Suprapubic skin (tissue), 4 donors: ENCODE measurements around the gene KTN1. TPM values are rescaled to one million over a fixed set of nuclear protein-coding genes. Genes with fewer than 3 reads are reported as not detected.

ENCODE experiments used
- DNase-seq, 2 donors: peaks; one replicate each; pipeline ENCODE4 v3.0.0-alpha.2; 2019; ENCODE audit warnings: low spot score in 2 of 2
- H3K27ac ChIP-seq: fragments of 200-600 bp; sonication (generic); one replicate; pipeline ENCODE4 v1.5.1; 2019
- H3K27me3 ChIP-seq: fragments of 200-600 bp; sonication (generic); one replicate; pipeline ENCODE4 v1.5.1; 2019
- H3K36me3 ChIP-seq: fragments of 200-600 bp; sonication (generic); one replicate; pipeline ENCODE4 v1.5.1; 2019
- H3K4me1 ChIP-seq: fragments of 200-600 bp; sonication (generic); one replicate; pipeline ENCODE4 v1.5.1; 2019
- H3K4me3 ChIP-seq: fragments of 200-600 bp; sonication (generic); one replicate; pipeline ENCODE4 v1.5.1; 2019; ENCODE audit warnings: mild to moderate bottlenecking
- H3K9me3 ChIP-seq: fragments of 200-600 bp; sonication (generic); one replicate; pipeline ENCODE4 v1.5.1; 2019
- EP300 ChIP-seq: sonication (generic); formaldehyde crosslinking; IDR thresholded peaks from one replicate; pipeline ENCODE4 v1.6.1; 2017; ENCODE audit warnings: antibody characterized with exemption
- POLR2A ChIP-seq, 2 donors: fragments of 450-650 bp; IDR thresholded peaks; one replicate each; pipeline ENCODE4 v1.6.1; 2017; ENCODE audit warnings: antibody characterized with exemption in 2 of 2, mild to moderate bottlenecking in 2 of 2, moderate library complexity in 2 of 2
- POLR2AphosphoS5 ChIP-seq, 3 donors: sonication (generic); formaldehyde crosslinking; IDR thresholded peaks; one replicate each; pipeline ENCODE4 v1.6.1; 2017; ENCODE audit warnings: antibody characterized with exemption in 3 of 3
- WGBS: methylation state at CpG from one replicate; pipeline ENCODE4 v1.1.5; 2018; 5-methylcytosine and 5-hydroxymethylcytosine counted together
- total RNA-seq, 4 donors: library from RNA; depleted of rRNA; stranded (reverse); fragments of >200 nt; gene quantifications; one replicate each; pipeline ENCODE4 v1.1.0, GENCODE V29; 2016
- TF ChIP-seq, protein P1 (sequence below), 2 donors: fragments of 200-600 bp in 1 of 2; fragments of 450-650 bp in 1 of 2; sonication (generic) in 1 of 2; IDR thresholded peaks; one replicate each; pipeline ENCODE4 v1.5.1; 2016 to 2019; ENCODE audit warnings: antibody characterized with exemption in 2 of 2, mild to moderate bottlenecking in 1 of 2, moderate library complexity in 1 of 2

The KTN1 gene
- total RNA-seq, 4 donors from 2014 or later, result 89.7 to 147 (median 114) TPM

DNA sequence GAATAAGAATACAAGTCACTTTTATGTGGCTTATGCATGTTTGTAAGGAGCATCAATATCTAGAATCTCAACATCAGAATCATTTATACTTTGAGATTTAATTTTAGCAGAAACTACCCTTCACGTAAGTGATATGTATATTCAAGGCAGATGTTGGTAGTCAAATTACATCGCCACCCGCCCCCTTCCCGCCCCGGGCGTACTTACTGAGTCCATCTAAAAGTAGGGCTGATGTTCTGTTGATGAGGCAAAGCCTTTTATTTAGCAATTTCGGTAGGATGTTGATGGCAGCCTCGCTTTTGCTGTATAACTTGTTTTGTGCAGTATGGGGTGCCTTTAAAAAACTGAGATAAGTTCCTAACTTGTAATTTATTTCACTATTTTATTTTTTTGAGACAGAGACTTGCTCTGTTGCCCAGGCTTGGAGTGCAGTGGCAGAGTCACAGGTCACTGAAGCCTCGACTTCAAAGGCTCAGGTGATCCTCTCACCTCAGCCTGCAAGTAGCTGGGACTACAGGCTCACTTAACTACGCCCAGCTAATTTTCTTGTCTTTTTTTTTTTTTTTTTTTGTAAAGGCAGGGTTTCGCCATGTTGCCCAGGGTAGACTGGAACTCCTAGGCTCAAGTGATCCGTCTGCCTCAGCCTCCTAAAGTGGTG, 30.8 kb downstream of the KTN1 start:
- no peaks in the 10 kb centered on the region for H3K9me3 ChIP-seq
- H3K4me3 ChIP-seq, result no peak overlapping the region
- no peak overlapping the region for H3K27ac ChIP-seq
- H3K4me1 ChIP-seq, result peaks cover 17% of the 10 kb centered on the region
- H3K27me3 ChIP-seq, result no peaks in the 10 kb centered on the region
- WGBS, result 77% methylated on average over 12 of the region's 12 CpGs
- TF ChIP-seq POLR2AphosphoS5 (IDR thresholded peaks at IDR 0.05), result no peak
- TF ChIP-seq POLR2A (IDR thresholded peaks at IDR 0.05), result no peak
- no peak for TF ChIP-seq EP300
- TF ChIP-seq, protein P1, sequence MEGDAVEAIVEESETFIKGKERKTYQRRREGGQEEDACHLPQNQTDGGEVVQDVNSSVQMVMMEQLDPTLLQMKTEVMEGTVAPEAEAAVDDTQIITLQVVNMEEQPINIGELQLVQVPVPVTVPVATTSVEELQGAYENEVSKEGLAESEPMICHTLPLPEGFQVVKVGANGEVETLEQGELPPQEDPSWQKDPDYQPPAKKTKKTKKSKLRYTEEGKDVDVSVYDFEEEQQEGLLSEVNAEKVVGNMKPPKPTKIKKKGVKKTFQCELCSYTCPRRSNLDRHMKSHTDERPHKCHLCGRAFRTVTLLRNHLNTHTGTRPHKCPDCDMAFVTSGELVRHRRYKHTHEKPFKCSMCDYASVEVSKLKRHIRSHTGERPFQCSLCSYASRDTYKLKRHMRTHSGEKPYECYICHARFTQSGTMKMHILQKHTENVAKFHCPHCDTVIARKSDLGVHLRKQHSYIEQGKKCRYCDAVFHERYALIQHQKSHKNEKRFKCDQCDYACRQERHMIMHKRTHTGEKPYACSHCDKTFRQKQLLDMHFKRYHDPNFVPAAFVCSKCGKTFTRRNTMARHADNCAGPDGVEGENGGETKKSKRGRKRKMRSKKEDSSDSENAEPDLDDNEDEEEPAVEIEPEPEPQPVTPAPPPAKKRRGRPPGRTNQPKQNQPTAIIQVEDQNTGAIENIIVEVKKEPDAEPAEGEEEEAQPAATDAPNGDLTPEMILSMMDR (IDR thresholded peaks at IDR 0.05), result no peak
- no peak for DNase-seq
- H3K36me3 ChIP-seq, result peaks cover 18% of the 10 kb centered on the region

DNA sequence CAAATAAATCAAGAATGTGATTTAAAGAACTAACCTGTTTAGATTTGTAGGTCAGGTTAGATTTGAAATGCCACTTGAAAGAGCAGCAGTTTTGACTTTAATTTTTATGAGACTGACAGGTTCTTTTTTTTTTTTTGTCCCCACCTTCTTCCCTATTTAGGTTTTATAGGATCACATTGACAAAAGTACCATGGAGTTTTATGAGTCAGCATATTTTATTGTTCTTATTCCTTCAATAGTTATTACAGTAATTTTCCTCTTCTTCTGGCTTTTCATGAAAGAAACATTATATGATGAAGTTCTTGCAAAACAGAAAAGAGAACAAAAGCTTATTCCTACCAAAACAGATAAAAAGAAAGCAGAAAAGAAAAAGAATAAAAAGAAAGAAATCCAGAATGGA, 31.9 kb downstream of the KTN1 start:
- no peak overlapping the region for H3K4me3 ChIP-seq
- H3K36me3 ChIP-seq, result peaks cover 22% of the 10 kb centered on the region
- no peaks in the 10 kb centered on the region for H3K9me3 ChIP-seq
- H3K27ac ChIP-seq, result no peak overlapping the region
- H3K27me3 ChIP-seq, result no peaks in the 10 kb centered on the region
- TF ChIP-seq POLR2AphosphoS5 (IDR thresholded peaks at IDR 0.05), result no peak
- no peak for TF ChIP-seq EP300
- TF ChIP-seq POLR2A (IDR thresholded peaks at IDR 0.05), result no peak
- TF ChIP-seq, protein P1 (IDR thresholded peaks at IDR 0.05), result no peak
- no peak for DNase-seq
- peaks cover 12% of the 10 kb centered on the region for H3K4me1 ChIP-seq

DNA sequence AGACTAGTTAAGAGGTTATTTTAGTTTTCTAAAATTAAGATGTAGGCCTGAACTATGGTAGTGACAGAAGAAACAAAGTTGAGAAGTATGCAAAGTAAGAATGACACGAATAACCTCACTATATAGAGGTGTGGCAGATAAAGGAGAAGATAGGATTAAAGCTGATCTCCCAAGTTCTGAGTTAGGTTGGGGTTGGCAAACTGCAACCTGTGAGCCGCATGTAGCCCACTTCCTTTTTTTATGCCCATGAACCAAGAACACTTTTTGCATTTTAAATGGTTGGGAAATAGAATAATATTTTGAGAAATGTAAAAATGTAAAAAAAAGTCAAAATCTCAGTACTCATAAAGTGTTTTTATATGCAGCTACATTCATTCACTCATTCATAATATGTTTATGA, 34.3 kb downstream of the KTN1 start:
- DNase-seq, result no peak
- H3K36me3 ChIP-seq, result peaks cover 42% of the 10 kb centered on the region
- no peaks in the 10 kb centered on the region for H3K9me3 ChIP-seq
- 90% methylated on average over 2 of the region's 2 CpGs for WGBS
- H3K27me3 ChIP-seq, result no peaks in the 10 kb centered on the region
- no peak overlapping the region for H3K4me3 ChIP-seq
- H3K4me1 ChIP-seq, result peaks cover 11% of the 10 kb centered on the region
- H3K27ac ChIP-seq, result no peak overlapping the region
- TF ChIP-seq POLR2AphosphoS5 (IDR thresholded peaks at IDR 0.05) (no peak), EP300 (no peak), POLR2A (IDR thresholded peaks at IDR 0.05) (no peak)
- TF ChIP-seq, protein P1 (IDR thresholded peaks at IDR 0.05), result no peak

DNA sequence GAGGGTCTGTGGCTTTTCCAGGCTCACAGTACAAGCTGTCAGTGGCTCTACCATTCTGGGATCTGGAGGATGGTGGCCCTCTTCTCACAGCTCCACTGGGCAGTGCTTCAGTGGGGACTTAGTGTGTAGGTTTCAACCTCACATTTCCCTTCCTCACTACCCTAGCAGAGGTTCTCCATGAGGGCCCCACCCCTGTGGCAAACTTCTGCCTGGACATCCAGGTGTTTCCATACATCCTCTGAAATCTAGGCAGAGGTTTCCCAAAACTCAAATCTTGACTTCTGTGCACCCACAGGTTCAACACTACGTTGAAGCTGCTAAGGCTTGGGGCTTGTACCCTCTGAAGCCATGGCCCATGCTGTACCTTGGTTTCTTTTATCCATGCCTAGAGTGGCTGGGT, 40.3 kb downstream of the KTN1 start:
- no peaks in the 10 kb centered on the region for H3K9me3 ChIP-seq
- DNase-seq, result no peak
- peaks cover 62% of the 10 kb centered on the region for H3K36me3 ChIP-seq
- H3K4me3 ChIP-seq, result no peak overlapping the region
- 100% methylated on average over 1 of the region's 1 CpG for WGBS
- no peak for TF ChIP-seq POLR2AphosphoS5 (IDR thresholded peaks at IDR 0.05)
- no peak for TF ChIP-seq EP300
- TF ChIP-seq POLR2A (IDR thresholded peaks at IDR 0.05), result no peak
- TF ChIP-seq, protein P1 (IDR thresholded peaks at IDR 0.05), result no peak
- no peaks in the 10 kb centered on the region for H3K27me3 ChIP-seq
- no peak overlapping the region for H3K27ac ChIP-seq
- H3K4me1 ChIP-seq, result no peaks in the 10 kb centered on the region

DNA sequence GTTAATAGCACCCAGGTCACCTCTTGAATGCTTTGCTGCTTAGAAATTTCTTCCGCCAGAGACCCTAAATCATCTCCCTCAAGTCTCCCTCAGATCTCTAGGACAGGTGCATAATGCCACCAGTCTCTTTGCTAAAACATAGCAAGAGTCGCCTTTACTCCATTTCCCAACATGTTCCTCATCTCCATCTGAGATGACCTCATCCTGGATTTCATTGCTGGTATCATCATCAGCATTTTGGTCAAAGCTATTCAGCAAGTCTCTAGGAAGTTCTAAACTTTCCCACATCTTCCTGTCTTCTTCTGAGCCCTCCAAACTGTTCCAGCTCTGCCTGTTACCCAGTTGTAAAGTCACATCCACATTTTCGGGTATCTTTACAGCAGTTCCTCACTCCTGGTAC, 41.0 kb downstream of the KTN1 start:
- WGBS, result 96% methylated on average over 3 of the region's 3 CpGs
- TF ChIP-seq EP300, result no peak
- TF ChIP-seq, protein P1 (IDR thresholded peaks at IDR 0.05), result no peak
- TF ChIP-seq POLR2A (IDR thresholded peaks at IDR 0.05), result no peak
- no peak for TF ChIP-seq POLR2AphosphoS5 (IDR thresholded peaks at IDR 0.05)
- H3K4me1 ChIP-seq, result no peaks in the 10 kb centered on the region
- peaks cover 62% of the 10 kb centered on the region for H3K36me3 ChIP-seq
- no peaks in the 10 kb centered on the region for H3K27me3 ChIP-seq
- no peak for DNase-seq
- H3K4me3 ChIP-seq, result no peak overlapping the region
- no peak overlapping the region for H3K27ac ChIP-seq
- no peaks in the 10 kb centered on the region for H3K9me3 ChIP-seq
